Adrenal gland (tissue), 12 donors: Measurements from ENCODE around the gene IFIT1. TPM values are rescaled to one million over a fixed set of nuclear protein-coding genes. Genes with fewer than 3 reads are reported as not detected.
A peak's percentile ranks its signal among the peaks of the same experiment; 100 is the strongest.
"Not testable (repeated sequence)": the region's sequence is repeated elsewhere in the genome, so short reads cannot be mapped to it uniquely, and the experiment has no call there.

Source experiments
- DNase-seq, 7 donors: peaks; one replicate each; pipeline ENCODE4 v3.0.0-alpha.2; 2019 to 2020
- H3K27ac ChIP-seq, 5 donors: fragments of 200-600 bp; sonication (generic) in 4 of 5; 1 replicate in 3 of 5; 2 replicates in 2 of 5; pipeline versions ENCODE4 v1.5.1 to v1.8.0; 2016 to 2020; ENCODE audit warnings: mild to moderate bottlenecking in 1 of 5
- H3K27me3 ChIP-seq: fragments of 200-600 bp; 2 replicates; pipeline ENCODE4 v1.8.0; 2021
- H3K36me3 ChIP-seq, 2 donors: fragments of 200-600 bp; replicated peaks in 1 of 2; 1 replicate in 1 of 2; 2 replicates in 1 of 2; pipeline versions ENCODE4 v1.5.1 to v1.8.0; 2018 to 2022
- H3K4me1 ChIP-seq, 2 donors: fragments of 200-600 bp; replicated peaks in 1 of 2; 1 replicate in 1 of 2; 2 replicates in 1 of 2; pipeline versions ENCODE4 v1.5.1 to v1.8.0; 2018 to 2021
- H3K4me3 ChIP-seq, 4 donors: fragments of 200-600 bp; sonication (generic) in 3 of 4; one replicate each; pipeline ENCODE4 v1.5.1; 2016 to 2018
- H3K9me3 ChIP-seq, 3 donors: fragments of 200-600 bp; sonication (generic) in 1 of 3; replicated peaks in 1 of 3; 1 replicate in 2 of 3; 2 replicates in 1 of 3; pipeline versions ENCODE4 v1.5.1 to v1.8.0; 2016 to 2021
- CTCF ChIP-seq, 6 experiments: fragments of 450-650 bp in 4 of 6; fragments of 200-600 bp in 2 of 6; sonication (generic) in 1 of 6; IDR thresholded peaks; 1 replicate in 5 of 6; 2 replicates in 1 of 6; pipeline versions ENCODE4 v1.5.1 to v1.8.0; 2016 to 2021; ENCODE audit warnings: antibody characterized with exemption in 6 of 6, mild to moderate bottlenecking in 2 of 6, moderate library complexity in 1 of 6
- POLR2A ChIP-seq, 2 donors: fragments of 450-650 bp; IDR thresholded peaks; one replicate each; pipeline ENCODE4 v1.6.1; 2017; ENCODE audit warnings: antibody characterized with exemption in 2 of 2, mild to moderate bottlenecking in 2 of 2, moderate library complexity in 1 of 2
- WGBS, 4 donors: extraction: QIAGEN DNeasy Blood & Tissue Kit in 2 of 4; methylation state at CpG; one replicate each; pipeline versions ENCODE4 v1.1.5 to v1.1.7; 2013 to 2017; 5-methylcytosine and 5-hydroxymethylcytosine counted together
- intact Hi-C, 2 donors: fragments of 100-400 bp; cut with DNase I; formaldehyde crosslinking; loops; one replicate each; pipeline versions ENCODE4 v1.14.1 to v1.15.0; 2022 to 2023
- polyA plus RNA-seq, 3 donors: library from polyadenylated mRNA; stranded (reverse); fragments of 200-250 nt in 2 of 3; fragments of 350-450 nt in 1 of 3; fragmentation: Illumina TruSeq in 1 of 3; extraction: RNeasy Lipid Tissue Mini Kit (QIAGEN cat#74804) in 1 of 3; gene quantifications; one replicate each; pipeline ENCODE4 v1.2.3, GENCODE V29; 2013 to 2014
- total RNA-seq, 9 donors: library from RNA; depleted of rRNA in 4 of 9; stranded (reverse); fragments of >200 nt in 4 of 9; fragments of 120-200 nt in 1 of 9; fragmentation: NEBNext Ultra II Directional in 1 of 9; extraction: Animal tissue kit (Norgen Biotek cat#: 25700) in 1 of 9; gene quantifications; one replicate each; pipeline versions ENCODE4 v1.1.0 to v1.2.4, GENCODE V29; 2013 to 2023
- donor health status: healthy with polysubstance abuse.
- donor health status: Bipolar disorder and iron deficiency.
- donor health status: DM: yes; HTN: yes; CAD: no.
- donor health status: DM: no; HTN: no; CAD: no.
- donor health status: DM: no; HTN: no; CAD: no.
- donor health status: DM: yes; HTN: yes; CAD: no.

IFIT1 gene
- total and polyA plus RNA-seq, 12 donors = 20.9 to 168 (median 62.0) TPM

- H3K9me3 ChIP-seq = no peaks in the 10 kb centered on the region
- 59 to 80% (median 72%) methylated on average over 2 of the region's 2 CpGs for WGBS, 4 donors
- H3K4me3 ChIP-seq = no peak overlapping the region
- H3K4me1 ChIP-seq = peaks cover 23 to 60% of the 10 kb centered on the region in 2 donors
- no peak for DNase-seq
- peak overlapping the region in 1 of 5 donors; percentile 47 for H3K27ac ChIP-seq
- H3K36me3 ChIP-seq = no peaks in the 10 kb centered on the region
- intact Hi-C loops = no loop called here
- TF ChIP-seq CTCF (IDR thresholded peaks at IDR 0.05) (no peak), POLR2A (IDR thresholded peaks at IDR 0.05) (no peak)
- H3K27me3 ChIP-seq = no peaks in the 10 kb centered on the region
Observed at GRCh38 chr10:89348975-89349374, 43.4 kb upstream of the IFIT1 start.

DNA sequence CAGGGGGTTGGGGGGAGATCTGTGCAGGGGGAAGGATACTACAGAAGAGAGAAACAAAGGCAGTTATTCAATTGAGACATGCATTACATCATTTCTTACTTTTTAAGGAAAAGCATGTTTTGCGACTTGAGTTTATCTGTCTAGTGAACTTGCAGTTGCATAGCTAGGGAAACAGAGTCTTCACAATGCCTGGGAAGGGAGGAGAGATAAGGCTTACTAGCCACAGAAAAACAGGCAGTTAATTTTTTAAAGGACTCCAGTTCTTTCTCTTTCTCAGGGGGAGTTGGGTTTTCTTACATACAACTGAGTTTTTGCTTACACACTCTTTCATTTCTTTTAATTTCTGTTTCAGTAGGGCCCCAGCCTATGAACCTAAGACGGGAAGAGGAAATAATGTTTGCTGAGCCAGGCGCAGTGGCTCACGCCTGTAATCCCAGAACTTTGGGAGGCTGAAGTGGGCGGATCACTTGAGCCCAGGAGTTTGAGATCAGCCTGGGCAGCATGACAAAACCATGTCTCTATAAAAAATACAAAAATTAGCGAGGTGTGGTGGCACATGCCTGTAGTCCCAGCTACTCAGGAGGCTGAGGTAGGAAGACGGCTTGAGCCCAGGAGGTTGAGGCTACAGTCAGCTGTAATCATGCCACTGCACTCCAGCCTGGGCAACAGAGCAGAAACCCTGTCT is 41.6 kb upstream of the IFIT1 start:
- intact Hi-C loops, H3K36me3 ChIP-seq, H3K9me3 ChIP-seq, H3K4me3 ChIP-seq, H3K27me3 ChIP-seq: not testable (repeated sequence)
- peaks cover 20 to 57% of the 10 kb centered on the region in 2 donors for H3K4me1 ChIP-seq
- peak in 2 of 7 donors; percentile 36 to 40 for DNase-seq
- H3K27ac ChIP-seq = peak overlapping the region; percentile 22 to 81 (median 56)
- WGBS, 4 donors = 52 to 66% (median 56%) methylated on average over 7 of the region's 7 CpGs

DNA sequence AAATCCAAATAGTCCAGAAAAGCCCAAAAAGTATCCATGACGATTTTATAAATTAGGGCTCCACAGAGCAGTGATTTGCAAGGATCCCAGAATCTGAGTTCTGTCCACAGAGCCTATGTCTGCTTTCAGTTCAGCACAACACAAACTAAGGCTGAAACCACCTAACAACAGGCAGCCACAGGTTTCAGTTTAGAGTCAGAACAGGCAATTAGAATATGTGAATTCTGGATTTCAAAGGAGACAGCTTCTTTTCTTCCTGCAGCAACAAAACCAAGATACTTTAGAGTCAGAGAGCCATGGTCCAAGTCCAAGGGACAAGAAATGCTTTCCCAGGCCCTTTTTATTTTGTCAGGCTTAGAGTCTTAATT is 41.0 kb upstream of the IFIT1 start:
- H3K4me3 ChIP-seq = no peak overlapping the region
- H3K27ac ChIP-seq = peak overlapping the region; percentile 22 to 81 (median 56)
- WGBS, 4 donors = 41 to 50% (median 46%) methylated on average over 1 of the region's 1 CpG
- peaks cover 14 to 51% of the 10 kb centered on the region in 2 donors for H3K4me1 ChIP-seq
- intact Hi-C loops = no loop called here
- TF ChIP-seq CTCF (IDR thresholded peaks at IDR 0.05) (no peak), POLR2A (IDR thresholded peaks at IDR 0.05) (no peak)
- H3K36me3 ChIP-seq = no peaks in the 10 kb centered on the region
- H3K9me3 ChIP-seq = no peaks in the 10 kb centered on the region
- DNase-seq = no peak
- no peaks in the 10 kb centered on the region for H3K27me3 ChIP-seq

GRCh38 chr10:89351780-89352597 is 40.4 kb upstream of the IFIT1 start:
- H3K4me1 ChIP-seq = peaks cover 10 to 45% of the 10 kb centered on the region in 2 donors
- no peaks in the 10 kb centered on the region for H3K27me3 ChIP-seq
- TF ChIP-seq CTCF (IDR thresholded peaks at IDR 0.05) (no peak), POLR2A (IDR thresholded peaks at IDR 0.05) (peak in 1 of 2 donors; percentile 33)
- H3K9me3 ChIP-seq = no peaks in the 10 kb centered on the region
- peak overlapping the region; percentile 22 to 81 (median 56) for H3K27ac ChIP-seq
- peak in 6 of 7 donors; percentile 55 to 90 (median 76) for DNase-seq
- no peaks in the 10 kb centered on the region for H3K36me3 ChIP-seq
- 47 to 49% (median 48%) methylated on average over 12 of the region's 12 CpGs for WGBS, 4 donors
- H3K4me3 ChIP-seq = no peak overlapping the region
- intact Hi-C loops = no loop called here
